NCI-H1436 treated with DMSO at 0.1 percent for 48 hours (cell line): Measurements from ENCODE around the gene HHIPL1.
"Not testable (repeated sequence)": the region's sequence is repeated elsewhere in the genome, so short reads cannot be mapped to it uniquely, and the experiment has no call there.

Experiments
- DNase-seq: peaks from one replicate; lab custom pipeline; 2025; lab: John Stamatoyannopoulos, UW

HHIPL1 gene

DNA sequence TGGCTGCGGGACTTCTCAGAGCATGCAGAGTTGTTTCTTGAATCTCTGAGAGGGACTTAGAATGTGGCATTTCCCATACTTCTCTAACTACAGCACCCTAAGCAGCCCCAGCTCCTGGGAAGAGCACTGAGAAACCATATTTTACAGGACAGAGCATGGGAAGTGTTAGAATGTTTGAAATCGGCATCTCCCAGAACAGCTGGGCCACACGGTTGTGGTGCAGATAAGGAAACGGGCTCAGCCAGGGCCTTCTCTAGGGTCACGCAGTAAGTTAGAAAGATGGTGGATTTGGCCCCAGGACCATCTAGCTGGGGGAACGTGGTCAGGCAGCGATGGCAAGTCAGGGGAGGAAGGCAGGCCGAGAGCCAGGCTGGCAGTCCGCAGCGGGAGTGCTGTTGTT lies 10.5 kb upstream of the HHIPL1 start:
- DNase-seq: no peak

GRCh38 chr14:99635116-99635515 lies 9.8 kb upstream of the HHIPL1 start:
- no peak for DNase-seq

- DNase-seq: no peak
Measured at GRCh38 chr14:99636487-99636886, 8.4 kb upstream of the HHIPL1 start.

DNA sequence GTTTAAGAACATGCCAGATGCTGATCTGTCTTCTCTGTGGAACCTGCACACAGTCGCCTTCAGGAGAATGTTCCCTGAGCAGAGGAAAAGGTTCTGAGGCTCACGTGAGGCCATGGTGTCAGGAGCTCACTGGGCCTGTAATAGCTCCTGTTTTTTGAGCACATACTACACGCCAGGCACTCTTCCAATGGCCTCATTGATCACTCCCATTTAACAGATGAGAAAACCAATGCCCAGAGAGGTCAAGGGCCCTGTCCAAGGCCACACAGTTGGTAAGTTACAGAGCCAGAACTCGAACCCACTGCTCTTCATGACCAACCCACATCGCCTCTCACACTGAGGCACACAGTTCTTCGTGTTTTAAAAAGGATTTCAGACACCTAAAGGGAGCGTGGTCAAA lies 7.3 kb upstream of the HHIPL1 start:
- no peak for DNase-seq

DNA sequence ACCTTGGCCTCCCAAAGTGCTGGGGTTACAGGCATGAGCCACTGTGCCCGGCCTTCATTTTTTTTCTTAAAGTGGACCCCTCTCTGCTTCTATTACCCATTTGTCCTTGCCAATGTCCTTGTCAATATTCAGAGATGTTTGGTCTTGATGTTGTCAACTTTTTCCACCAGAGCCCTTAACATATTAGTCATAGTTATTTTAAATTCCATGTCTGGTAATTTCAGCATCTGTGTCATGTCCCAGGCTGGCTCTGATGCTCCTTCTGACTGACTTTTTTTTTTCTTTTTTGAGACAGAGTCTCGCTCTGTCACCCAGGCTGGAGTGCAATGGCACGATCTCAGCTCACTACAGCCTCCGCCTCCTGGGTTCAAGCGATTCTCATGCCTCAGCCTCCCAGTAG lies 2.2 kb upstream of the HHIPL1 start:
- not testable (repeated sequence) for DNase-seq

DNA sequence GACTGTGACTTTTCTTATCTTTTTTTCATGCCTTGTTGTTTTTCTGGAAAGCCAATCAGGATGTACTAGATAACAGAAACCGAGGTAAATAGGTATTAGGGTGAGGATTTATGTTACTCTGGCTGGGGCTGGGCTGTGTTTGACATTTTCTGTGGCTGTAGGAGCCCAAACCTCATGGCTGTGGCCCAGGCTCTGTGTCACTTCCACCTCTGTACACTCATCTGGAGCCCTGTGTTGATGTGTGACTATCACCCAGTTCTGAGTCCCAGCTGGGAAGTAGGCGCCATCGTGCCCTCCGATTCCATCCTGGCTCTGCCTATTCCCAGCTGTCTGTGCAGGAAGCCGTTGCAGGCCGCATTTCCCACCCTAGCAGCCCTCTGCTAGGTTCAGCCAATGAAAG lies 1.6 kb upstream of the HHIPL1 start:
- DNase-seq: no peak

- DNase-seq: no peak
Measured at GRCh38 chr14:99644035-99644587, 818 bp upstream of the HHIPL1 start.

DNA sequence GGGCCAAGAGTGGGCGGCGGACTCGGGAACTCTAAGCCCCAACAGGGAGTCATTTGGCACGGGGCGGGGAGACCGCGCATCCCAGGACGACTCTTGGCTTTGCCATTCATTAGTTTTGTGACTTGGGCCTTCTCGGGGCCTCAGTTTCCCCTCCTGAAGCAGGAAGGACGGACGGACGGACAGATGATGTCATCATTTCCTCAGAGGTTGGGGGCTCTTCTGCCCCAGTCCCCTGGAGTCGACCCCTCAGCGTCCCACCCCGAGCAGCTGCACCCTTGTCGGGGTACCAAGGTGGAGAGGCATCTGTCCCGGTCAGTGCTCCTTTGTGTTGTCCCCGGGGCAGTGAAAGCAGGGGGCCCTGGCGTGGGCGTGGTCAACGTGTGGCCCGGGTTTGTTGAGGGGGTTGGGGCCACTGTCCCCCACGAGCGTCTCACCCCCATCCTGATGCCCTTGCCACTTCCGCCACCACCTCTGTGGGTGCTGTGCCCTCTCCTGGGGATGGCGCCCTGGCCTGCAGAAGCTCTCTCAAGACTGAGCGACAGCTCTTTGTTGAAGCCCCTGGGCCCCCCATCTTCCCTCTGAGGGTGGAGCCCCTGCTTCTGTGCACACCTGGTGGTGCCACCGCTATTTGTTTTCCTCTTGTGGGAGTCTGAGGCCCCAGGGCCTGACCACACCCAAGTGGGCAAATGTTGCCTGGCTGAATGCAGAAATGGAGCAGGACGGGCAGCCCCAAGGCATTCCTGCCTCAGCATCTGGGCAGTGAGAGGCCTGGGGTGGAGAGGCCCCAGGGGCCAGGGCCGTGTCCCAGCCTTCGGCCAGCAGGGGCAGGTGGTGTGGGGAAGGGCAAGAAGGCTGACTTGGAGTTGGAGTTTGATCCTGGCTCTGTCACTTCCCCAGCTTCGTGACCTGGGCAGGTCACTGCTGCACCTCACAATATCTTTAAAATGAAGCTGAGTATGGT lies 896 bp downstream of the HHIPL1 start:
- no peak for DNase-seq

GRCh38 chr14:99647411-99647810 lies 2.5 kb downstream of the HHIPL1 start:
- no peak for DNase-seq

DNA sequence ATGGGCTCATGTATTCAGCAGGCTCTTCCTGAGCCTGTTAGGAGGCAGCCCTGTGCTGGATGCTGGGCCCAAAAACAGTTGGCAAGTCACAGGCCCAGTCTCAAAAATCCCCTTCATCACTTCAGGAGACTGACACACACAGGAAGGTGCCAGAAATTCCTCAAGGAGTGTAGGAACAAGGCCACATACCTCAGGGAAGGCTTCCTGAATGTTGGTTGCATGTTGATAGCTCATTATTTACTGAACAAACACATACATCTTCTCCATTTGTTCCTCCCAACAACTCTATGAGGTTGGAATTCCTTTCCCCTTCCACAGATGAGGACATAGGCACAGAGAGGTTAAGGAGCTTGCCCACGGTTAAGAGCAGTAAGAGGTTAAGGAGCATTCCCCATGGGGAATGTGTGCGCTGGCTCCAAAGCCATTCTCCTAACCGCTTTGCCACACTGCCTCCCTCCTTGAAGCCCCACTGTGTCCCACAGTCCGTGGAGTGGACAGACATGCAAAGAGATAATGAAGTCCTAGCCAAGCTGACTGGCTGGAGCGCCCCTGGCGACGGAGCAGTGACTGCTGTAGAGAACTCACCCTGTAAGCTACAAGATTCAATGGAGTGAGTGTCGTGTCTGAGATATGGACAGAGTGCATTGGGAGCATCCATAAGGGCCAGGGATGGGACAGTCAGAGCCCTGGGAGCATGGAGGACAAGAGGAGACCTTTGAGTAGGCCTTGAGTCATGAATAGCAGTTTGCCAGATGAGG lies 3.3 kb downstream of the HHIPL1 start:
- DNase-seq: no peak

DNA sequence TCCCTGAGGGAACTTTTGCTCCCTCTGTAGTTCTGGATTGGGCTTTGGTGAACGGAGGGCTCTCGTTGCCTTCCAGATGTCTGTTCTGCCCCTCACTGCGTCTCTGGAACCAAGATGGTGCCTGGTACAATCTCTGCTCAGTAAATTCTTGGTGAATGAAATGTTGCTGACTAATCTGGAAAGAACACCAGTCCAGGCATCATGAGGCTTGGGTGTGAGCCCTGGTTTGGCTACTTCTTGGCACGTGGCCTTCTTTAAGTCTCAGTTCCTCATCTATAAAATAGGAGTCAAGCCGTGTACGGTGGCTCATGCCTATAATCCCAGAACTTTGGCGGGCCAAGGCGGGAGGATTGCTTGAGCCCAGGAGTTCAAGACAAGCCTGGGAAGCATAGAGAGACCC lies 4.3 kb downstream of the HHIPL1 start:
- no peak for DNase-seq

DNA sequence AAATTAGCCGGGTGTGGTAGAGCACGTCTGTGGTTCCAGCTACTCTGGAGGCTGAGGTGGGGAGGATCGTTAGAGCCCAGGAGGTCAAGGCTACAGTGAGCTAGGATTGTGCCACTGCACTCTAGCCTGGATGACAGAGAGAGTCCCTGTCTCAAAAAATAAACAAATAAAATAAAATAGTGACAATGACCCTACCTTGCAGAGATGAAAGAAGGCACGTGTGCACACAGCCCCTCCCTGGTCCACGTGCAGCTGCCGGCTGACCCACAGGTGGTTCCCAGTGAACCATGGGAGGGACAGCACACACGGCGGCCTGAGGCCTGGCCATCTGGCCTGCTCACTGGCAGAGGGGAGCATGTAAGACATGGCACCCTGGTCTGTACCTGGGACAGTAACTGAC lies 4.7 kb downstream of the HHIPL1 start:
- DNase-seq: no peak

- DNase-seq: no peak
Measured at GRCh38 chr14:99650189-99650588, 5.3 kb downstream of the HHIPL1 start.

- DNase-seq: no peak
Measured at GRCh38 chr14:99651953-99652746, 7.2 kb downstream of the HHIPL1 start.

DNA sequence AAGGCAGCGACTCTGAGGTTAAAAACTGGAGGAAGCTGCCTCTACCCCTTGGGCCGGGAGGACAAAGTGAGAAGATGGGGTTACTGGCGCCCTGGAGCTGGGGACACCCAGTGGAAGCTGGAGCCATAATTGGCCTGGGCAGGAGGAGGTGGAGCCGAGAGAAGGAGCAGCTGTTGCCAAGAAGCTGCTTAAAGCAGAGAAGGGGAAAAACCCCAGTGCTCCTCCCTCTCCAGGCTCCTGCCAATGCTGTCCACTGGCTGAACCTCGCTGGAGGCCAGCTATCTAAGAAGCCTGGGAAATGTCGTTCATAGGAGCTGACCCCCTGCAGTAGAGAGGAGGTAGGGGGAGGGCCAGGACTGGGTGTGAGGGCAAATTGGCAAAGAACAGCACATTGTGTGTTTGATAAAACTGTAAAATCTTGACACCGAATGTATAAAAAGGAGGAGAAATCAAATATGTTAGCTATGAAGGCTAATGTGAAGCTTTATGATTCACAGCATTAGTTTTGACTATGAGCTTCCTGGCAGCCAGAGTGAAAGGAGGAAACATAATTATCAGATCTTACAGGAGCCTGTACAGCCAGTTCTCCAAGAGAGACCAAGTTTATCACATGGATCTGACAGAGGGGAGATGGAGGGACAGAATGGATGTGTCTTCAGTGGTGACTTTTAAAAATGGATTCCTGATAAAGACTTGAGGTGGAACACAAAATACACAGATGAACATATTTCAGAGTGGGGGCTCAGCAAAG lies 9.5 kb downstream of the HHIPL1 start:
- no peak for DNase-seq

GRCh38 chr14:99655521-99655920 lies 10.6 kb downstream of the HHIPL1 start:
- no peak for DNase-seq

DNA sequence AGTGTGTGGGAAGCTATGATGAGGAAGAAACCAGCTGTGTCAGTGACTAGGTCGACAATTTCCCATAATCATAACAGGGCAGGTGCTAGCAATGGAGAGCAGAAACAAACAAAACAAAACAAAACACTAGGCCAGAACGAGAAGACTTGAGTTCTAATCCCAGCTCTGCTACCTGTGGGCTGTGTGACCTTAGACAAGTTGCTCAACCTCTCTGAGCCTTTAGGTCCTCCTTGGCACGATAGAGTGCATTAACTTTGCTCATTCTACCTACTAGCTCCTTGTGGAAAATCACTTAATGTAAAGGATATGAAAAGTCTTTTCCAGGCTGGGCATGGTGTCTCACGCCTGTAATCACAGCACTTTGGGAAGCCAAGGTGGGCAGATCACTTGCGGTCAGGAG lies 11.2 kb downstream of the HHIPL1 start:
- DNase-seq: no peak

GRCh38 chr14:99657645-99658155 lies 12.8 kb downstream of the HHIPL1 start:
- no peak for DNase-seq

- no peak for DNase-seq
Measured at GRCh38 chr14:99658218-99658845, 13.4 kb downstream of the HHIPL1 start.

- DNase-seq: no peak
Measured at GRCh38 chr14:99659333-99659741, 14.4 kb downstream of the HHIPL1 start.
